ENCODE results near the gene ADGRF3. TPM values are rescaled to one million over a fixed set of nuclear protein-coding genes. Genes with fewer than 3 reads are reported as not detected.

ADGRF3 gene
- total and polyA plus RNA-seq, 2 of the 13 experiments (the other 11 are each of a cell fraction or from before 2014, with no cell fraction given) = 0.40 to 1.5 TPM

- TF ChIP-seq KDM5A (IDR thresholded peaks at IDR 0.05; ENCODE audit: borderline replicate concordance, low read length) (peak; percentile 86), KDM3A (CRISPR knock-in tag; IDR thresholded peaks at IDR 0.05; ENCODE audit: low read depth) (no peak), PCBP1 (IDR thresholded peaks at IDR 0.05; ENCODE audit: borderline replicate concordance, low read depth, low read length) (no peak), TMF1 (CRISPR knock-in tag; IDR thresholded peaks at IDR 0.05; ENCODE audit: low read depth) (peak; percentile 66; the same call in 1 of the 2 replicates), ZNF460 (CRISPR knock-in tag; IDR thresholded peaks at IDR 0.05; ENCODE audit: borderline replicate concordance) (no peak), ZNF446 (CRISPR knock-in tag; IDR thresholded peaks at IDR 0.05) (peak; percentile 78; the same call in 1 of the 2 replicates), HOXA9 (CRISPR knock-in tag; IDR thresholded peaks at IDR 0.05; ENCODE audit: borderline replicate concordance) (no peak), U2AF1 (optimal IDR thresholded peaks at IDR 0.05; ENCODE audit: low read depth, low read length) (no peak), RFX5 (IDR thresholded peaks at IDR 0.05; ENCODE audit: low read depth, low read length) (peak; percentile 73), NCOA2 (CRISPR knock-in tag; IDR thresholded peaks at IDR 0.05) (no peak; the same call in none of the 2 replicates), SRY (CRISPR knock-in tag; IDR thresholded peaks at IDR 0.05) (peak; percentile 85), EHMT2 (IDR thresholded peaks at IDR 0.05; ENCODE audit: borderline replicate concordance, low read depth, low read length) (no peak), ZHX2 (IDR thresholded peaks at IDR 0.05; ENCODE audit: low read depth) (peak; percentile 47; the same call in 1 of the 2 replicates), ZHX2 (CRISPR knock-in tag; IDR thresholded peaks at IDR 0.05; ENCODE audit: borderline replicate concordance) (no peak), BORCS8-MEF2B (CRISPR knock-in tag; IDR thresholded peaks at IDR 0.05) (peak; percentile 92), GTF3A (CRISPR knock-in tag; conservative IDR thresholded peaks at IDR 0.05) (no peak), RCOR2 (CRISPR knock-in tag; IDR thresholded peaks at IDR 0.05) (no peak), NFE2 (CRISPR knock-in tag; IDR thresholded peaks at IDR 0.05) (no peak), REPIN1 (CRISPR knock-in tag; IDR thresholded peaks at IDR 0.05; ENCODE audit: borderline replicate concordance, low read depth) (peak; percentile 78), ZMAT5 (CRISPR knock-in tag; IDR thresholded peaks at IDR 0.05; ENCODE audit: borderline replicate concordance, low read depth) (no peak)
- TF ChIP-seq, protein P1, sequence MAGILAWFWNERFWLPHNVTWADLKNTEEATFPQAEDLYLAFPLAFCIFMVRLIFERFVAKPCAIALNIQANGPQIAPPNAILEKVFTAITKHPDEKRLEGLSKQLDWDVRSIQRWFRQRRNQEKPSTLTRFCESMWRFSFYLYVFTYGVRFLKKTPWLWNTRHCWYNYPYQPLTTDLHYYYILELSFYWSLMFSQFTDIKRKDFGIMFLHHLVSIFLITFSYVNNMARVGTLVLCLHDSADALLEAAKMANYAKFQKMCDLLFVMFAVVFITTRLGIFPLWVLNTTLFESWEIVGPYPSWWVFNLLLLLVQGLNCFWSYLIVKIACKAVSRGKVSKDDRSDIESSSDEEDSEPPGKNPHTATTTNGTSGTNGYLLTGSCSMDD (CRISPR knock-in tag; IDR thresholded peaks at IDR 0.05) = no peak
- TF ChIP-seq, protein P2, sequence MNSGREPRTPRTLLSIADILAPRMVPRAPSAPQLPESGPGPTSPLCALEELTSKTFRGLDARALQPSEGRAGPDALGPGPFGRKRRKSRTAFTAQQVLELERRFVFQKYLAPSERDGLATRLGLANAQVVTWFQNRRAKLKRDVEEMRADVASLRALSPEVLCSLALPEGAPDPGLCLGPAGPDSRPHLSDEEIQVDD (CRISPR knock-in tag; IDR thresholded peaks at IDR 0.05; ENCODE audit: borderline replicate concordance) = peak; percentile 45; the same call in 1 of the 2 replicates
These were observed 790 bp downstream of the ADGRF3 start, which contains the start of gene SELENOI (continued) for GRCh38 chr2:26345545-26346453.
